Neural crest cell (in vitro differentiated cells): ENCODE measurements around the gene TTC23. TPM values are rescaled to one million over a fixed set of nuclear protein-coding genes. Genes with fewer than 3 reads are reported as not detected.

Source experiments
- DNase-seq: peaks from one replicate; pipeline ENCODE4 v3.0.0; 2021; ENCODE audit warnings: low read depth, mixed read lengths, low spot score
- H3K27ac Mint-ChIP-seq: one replicate; pipeline ENCODE4 v1.8.0; 2021; ENCODE audit warnings: mild to moderate bottlenecking, mixed read lengths; ENCODE audit not compliant: unreplicated experiment
- H3K27me3 Mint-ChIP-seq: 2 replicates; pipeline ENCODE4 v1.8.0; 2021; ENCODE audit warnings: low read depth, mild to moderate bottlenecking, mixed read lengths
- H3K36me3 Mint-ChIP-seq: 2 replicates; pipeline ENCODE4 v1.8.0; 2021; ENCODE audit warnings: low read depth, mild to moderate bottlenecking, mixed read lengths
- H3K4me1 Mint-ChIP-seq: 2 replicates; pipeline ENCODE4 v1.8.0; 2021; ENCODE audit warnings: mixed read lengths
- H3K4me3 Mint-ChIP-seq: one replicate; pipeline ENCODE4 v1.8.0; 2021; ENCODE audit warnings: mild to moderate bottlenecking, mixed read lengths
- H3K9me3 Mint-ChIP-seq: 2 replicates; pipeline ENCODE4 v1.8.0; 2021; ENCODE audit warnings: mixed read lengths
- CTCF ChIP-seq: fragments of 200-600 bp; sonication (generic); conservative IDR thresholded peaks from 2 replicates; pipeline ENCODE4 v1.5.0; 2021; ENCODE audit warnings: antibody characterized with exemption, mild to moderate bottlenecking
- total RNA-seq: library from RNA; stranded (reverse); gene quantifications from 2 replicates; pipeline ENCODE4 v1.2.1, GENCODE V29; 2021

Gene TTC23
- total RNA-seq, 1 donor from 2014 or later: 25.7 TPM

- Mint-ChIP-seq H3K36me3 (peaks cover 10% of the 10 kb centered on the region), H3K27me3 (no peaks in the 10 kb centered on the region), H3K27ac (no peak overlapping the region), H3K4me1 (no peaks in the 10 kb centered on the region), H3K9me3 (no peaks in the 10 kb centered on the region), H3K4me3 (no peak overlapping the region)
- no peak for DNase-seq
- TF ChIP-seq CTCF: no peak
Measured at GRCh38 chr15:99226802-99227201, 22.6 kb downstream of the TTC23 start.

- Mint-ChIP-seq H3K27ac (no peak overlapping the region), H3K36me3 (peaks cover 14% of the 10 kb centered on the region), H3K4me1 (no peaks in the 10 kb centered on the region), H3K4me3 (no peak overlapping the region), H3K27me3 (no peaks in the 10 kb centered on the region), H3K9me3 (no peaks in the 10 kb centered on the region)
- DNase-seq: no peak
- no peak for TF ChIP-seq CTCF
Measured at GRCh38 chr15:99224372-99225214, 24.8 kb downstream of the TTC23 start.

- Mint-ChIP-seq H3K27me3 (no peaks in the 10 kb centered on the region), H3K4me3 (no peak overlapping the region), H3K27ac (no peak overlapping the region), H3K36me3 (peaks cover 3% of the 10 kb centered on the region), H3K4me1 (no peaks in the 10 kb centered on the region), H3K9me3 (no peaks in the 10 kb centered on the region)
- peak; percentile 94 for TF ChIP-seq CTCF
- DNase-seq: peak; percentile 69
Measured at GRCh38 chr15:99213187-99213811, 36.1 kb downstream of the TTC23 start.

- no peaks in the 10 kb centered on the region for H3K27me3 Mint-ChIP-seq
- H3K4me3 Mint-ChIP-seq: no peak overlapping the region
- H3K27ac Mint-ChIP-seq: no peak overlapping the region
- H3K4me1 Mint-ChIP-seq: no peaks in the 10 kb centered on the region
- H3K9me3 Mint-ChIP-seq: no peaks in the 10 kb centered on the region
- TF ChIP-seq CTCF: no peak
- no peak for DNase-seq
- peaks cover 2% of the 10 kb centered on the region for H3K36me3 Mint-ChIP-seq
Measured at GRCh38 chr15:99212406-99212805, 37.0 kb downstream of the TTC23 start.

GRCh38 chr15:99211926-99212325 lies 37.5 kb downstream of the TTC23 start:
- no peaks in the 10 kb centered on the region for H3K27me3 Mint-ChIP-seq
- no peak overlapping the region for H3K4me3 Mint-ChIP-seq
- H3K36me3 Mint-ChIP-seq: peaks cover 2% of the 10 kb centered on the region
- H3K4me1 Mint-ChIP-seq: no peaks in the 10 kb centered on the region
- DNase-seq: no peak
- no peaks in the 10 kb centered on the region for H3K9me3 Mint-ChIP-seq
- TF ChIP-seq CTCF: no peak
- H3K27ac Mint-ChIP-seq: no peak overlapping the region
